CD14-positive monocyte (primary cell): ENCODE results near the gene CWF19L1. TPM values are rescaled to one million over a fixed set of nuclear protein-coding genes. Genes with fewer than 3 reads are reported as not detected.

ENCODE experiments used
- DNase-seq, 3 donors: peaks; one replicate each; pipeline ENCODE4 v3.0.0-alpha.2; 2011 to 2022
- H2AFZ ChIP-seq: 2 replicates; pipeline ENCODE4 v1.6.0; 2012; ENCODE audit warnings: mild to moderate bottlenecking, low read depth, low read length, inconsistent platforms; ENCODE audit not compliant: insufficient read depth, poor library complexity, severe bottlenecking
- H3K27ac ChIP-seq, 2 donors: 1 replicate in 1 of 2; 2 replicates in 1 of 2; pipeline ENCODE4 v1.5.1; 2012 to 2013; ENCODE audit warnings: low read length in 2 of 2, control low read depth in 1 of 2, inconsistent platforms in 1 of 2, low read depth in 1 of 2, mild to moderate bottlenecking in 1 of 2
- H3K27me3 ChIP-seq, 2 donors: one replicate each; pipeline versions ENCODE4 v1.6.0 to v1.6.1; 2011 to 2013; ENCODE audit warnings: low read length in 2 of 2; ENCODE audit not compliant: control insufficient read depth in 2 of 2, insufficient read depth in 2 of 2
- H3K36me3 ChIP-seq, 2 donors: replicated peaks in 1 of 2; 1 replicate in 1 of 2; 2 replicates in 1 of 2; pipeline versions ENCODE4 v1.5.1 to v1.6.1; 2012 to 2013; ENCODE audit warnings: low read length in 2 of 2, control low read depth in 1 of 2, inconsistent platforms in 1 of 2, mild to moderate bottlenecking in 1 of 2; ENCODE audit not compliant: insufficient read depth in 2 of 2, control insufficient read depth in 1 of 2
- H3K4me1 ChIP-seq, 2 donors: 1 replicate in 1 of 2; 2 replicates in 1 of 2; pipeline versions ENCODE4 v1.5.1 to v1.6.1; 2012 to 2013; ENCODE audit warnings: low read length in 2 of 2, control low read depth in 1 of 2, inconsistent platforms in 1 of 2, mild to moderate bottlenecking in 1 of 2, moderate library complexity in 1 of 2; ENCODE audit not compliant: insufficient read depth in 2 of 2, control insufficient read depth in 1 of 2
- H3K4me2 ChIP-seq: replicated peaks from 2 replicates; pipeline ENCODE3; 2012; ENCODE audit warnings: low read length, moderate library complexity, mild to moderate bottlenecking; ENCODE audit not compliant: poor library complexity, severe bottlenecking; ENCODE audit errors: extremely low read depth
- H3K4me3 ChIP-seq, 3 experiments: fragments of 200-600 bp in 1 of 3; sonication (generic) in 1 of 3; replicated peaks in 1 of 3; 1 replicate in 2 of 3; 2 replicates in 1 of 3; pipeline ENCODE4 v1.5.1; 2011 to 2013; ENCODE audit warnings: low read length in 3 of 3, mild to moderate bottlenecking in 3 of 3, control low read depth in 2 of 3, low read depth in 2 of 3, inconsistent platforms in 1 of 3, moderate library complexity in 1 of 3
- H3K79me2 ChIP-seq: 2 replicates; pipeline ENCODE4 v1.6.0; 2012; ENCODE audit warnings: mild to moderate bottlenecking, control low read depth, inconsistent platforms, low read length, moderate library complexity; ENCODE audit not compliant: insufficient read depth
- H3K9ac ChIP-seq: 2 replicates; pipeline ENCODE4 v1.6.0; 2017; ENCODE audit warnings: low read length, mild to moderate bottlenecking; ENCODE audit not compliant: insufficient read depth, poor library complexity, severe bottlenecking
- H3K9me3 ChIP-seq, 2 donors: replicated peaks in 1 of 2; 1 replicate in 1 of 2; 2 replicates in 1 of 2; pipeline versions ENCODE4 v1.5.1 to v1.6.1; 2012 to 2013; ENCODE audit warnings: low read length in 2 of 2, control low read depth in 1 of 2; ENCODE audit not compliant: control insufficient read depth in 1 of 2, insufficient read depth in 1 of 2
- H4K20me1 ChIP-seq: 2 replicates; pipeline ENCODE4 v1.6.0; 2012; ENCODE audit warnings: mild to moderate bottlenecking, low read length, control low read depth, moderate library complexity; ENCODE audit not compliant: insufficient read depth
- H3K27ac Mint-ChIP-seq, 7 donors: one replicate each; pipeline ENCODE4 v1.8.0; 2020; ENCODE audit warnings: mild to moderate bottlenecking in 7 of 7, mixed read lengths in 7 of 7, moderate library complexity in 6 of 7, inconsistent platforms in 2 of 7
- H3K27me3 Mint-ChIP-seq, 3 donors: one replicate each; pipeline ENCODE4 v1.8.0; 2021 to 2022; ENCODE audit warnings: low read depth in 3 of 3, mild to moderate bottlenecking in 3 of 3, mixed read lengths in 3 of 3, moderate library complexity in 3 of 3, inconsistent platforms in 1 of 3
- H3K36me3 Mint-ChIP-seq, 2 donors: one replicate each; pipeline ENCODE4 v1.8.0; 2020; ENCODE audit warnings: mixed read lengths in 2 of 2, inconsistent platforms in 1 of 2, mild to moderate bottlenecking in 1 of 2
- H3K4me1 Mint-ChIP-seq: one replicate; pipeline ENCODE4 v1.8.0; 2020; ENCODE audit warnings: mild to moderate bottlenecking, mixed read lengths
- H3K4me3 Mint-ChIP-seq, 2 donors: one replicate each; pipeline ENCODE4 v1.8.0; 2020; ENCODE audit warnings: mild to moderate bottlenecking in 2 of 2, mixed read lengths in 2 of 2, moderate library complexity in 1 of 2
- H3K9me3 Mint-ChIP-seq, 7 donors: one replicate each; pipeline ENCODE4 v1.8.0; 2020 to 2022; ENCODE audit warnings: mixed read lengths in 7 of 7, mild to moderate bottlenecking in 6 of 7, moderate library complexity in 6 of 7, inconsistent platforms in 2 of 7
- WGBS: methylation state at CpG from one replicate; pipeline ENCODE4 v1.1.5; 2013; ENCODE audit warnings: missing lambda C conversion rate; ENCODE audit not compliant: insufficient coverage; 5-methylcytosine and 5-hydroxymethylcytosine counted together
- intact Hi-C, 2 donors: fragments of 100-400 bp; cut with micrococcal nuclease; formaldehyde crosslinking; loops; one replicate each; pipeline versions ENCODE4 v1.15.0 to v1.15.1; 2023
- polyA plus RNA-seq, 3 donors: library from polyadenylated mRNA; depleted of rRNA in 1 of 3; unstranded in 2 of 3; stranded (reverse) in 1 of 3; fragments of 300-500 nt in 2 of 3; fragments of >200 nt in 1 of 3; fragmentation: Illumina TruSeq in 2 of 3; gene quantifications; 1 replicate in 2 of 3; 2 replicates in 1 of 3; pipeline ENCODE4 v1.2.3, GENCODE V29; 2012 to 2021
- TF ChIP-seq, protein P1 (sequence below): fragments of 200-600 bp; IDR thresholded peaks from one replicate; pipeline ENCODE4 v1.8.0; 2022; ENCODE audit warnings: antibody characterized with exemption, mild to moderate bottlenecking

Gene CWF19L1
- polyA plus RNA-seq, 3 donors = 19.9 to 29.3 (median 22.2) TPM

DNA sequence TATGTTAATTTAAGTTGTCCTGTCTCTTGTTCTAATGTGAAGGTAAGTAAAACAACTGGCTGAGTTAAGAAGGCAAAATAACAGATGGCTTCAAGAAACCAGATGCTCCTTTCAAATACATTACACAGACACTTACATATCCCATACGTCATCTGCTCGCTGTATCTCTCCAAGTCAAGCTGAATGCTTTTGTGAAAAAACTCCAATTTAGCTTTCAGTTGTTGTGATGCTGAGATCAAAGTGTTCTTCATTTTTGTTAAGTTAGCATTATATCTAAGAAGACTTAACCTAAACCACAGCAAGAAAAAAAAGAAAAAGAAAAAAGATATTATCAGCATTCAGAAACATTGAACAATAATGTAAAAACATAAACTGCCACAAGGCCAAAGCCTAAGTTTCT, 63.1 kb downstream of the CWF19L1 start:
- H3K27me3 Mint-ChIP-seq = peaks cover 0 to 4% (median 0%) of the 10 kb centered on the region in 3 donors
- H3K27ac Mint-ChIP-seq = no peak overlapping the region
- intact Hi-C loops = no loop called here
- H3K36me3 ChIP-seq = peaks cover 93 to 99% of the 10 kb centered on the region in 2 donors
- peaks cover 83 to 91% of the 10 kb centered on the region in 2 donors for H3K36me3 Mint-ChIP-seq
- no peaks in the 10 kb centered on the region for H3K79me2 ChIP-seq
- DNase-seq = no peak
- no peaks in the 10 kb centered on the region for H3K9me3 Mint-ChIP-seq
- WGBS = no CpG with 5 or more reads among the region's 2 CpGs
- TF ChIP-seq, protein P1, sequence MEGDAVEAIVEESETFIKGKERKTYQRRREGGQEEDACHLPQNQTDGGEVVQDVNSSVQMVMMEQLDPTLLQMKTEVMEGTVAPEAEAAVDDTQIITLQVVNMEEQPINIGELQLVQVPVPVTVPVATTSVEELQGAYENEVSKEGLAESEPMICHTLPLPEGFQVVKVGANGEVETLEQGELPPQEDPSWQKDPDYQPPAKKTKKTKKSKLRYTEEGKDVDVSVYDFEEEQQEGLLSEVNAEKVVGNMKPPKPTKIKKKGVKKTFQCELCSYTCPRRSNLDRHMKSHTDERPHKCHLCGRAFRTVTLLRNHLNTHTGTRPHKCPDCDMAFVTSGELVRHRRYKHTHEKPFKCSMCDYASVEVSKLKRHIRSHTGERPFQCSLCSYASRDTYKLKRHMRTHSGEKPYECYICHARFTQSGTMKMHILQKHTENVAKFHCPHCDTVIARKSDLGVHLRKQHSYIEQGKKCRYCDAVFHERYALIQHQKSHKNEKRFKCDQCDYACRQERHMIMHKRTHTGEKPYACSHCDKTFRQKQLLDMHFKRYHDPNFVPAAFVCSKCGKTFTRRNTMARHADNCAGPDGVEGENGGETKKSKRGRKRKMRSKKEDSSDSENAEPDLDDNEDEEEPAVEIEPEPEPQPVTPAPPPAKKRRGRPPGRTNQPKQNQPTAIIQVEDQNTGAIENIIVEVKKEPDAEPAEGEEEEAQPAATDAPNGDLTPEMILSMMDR = no peak
- no peaks in the 10 kb centered on the region for H3K27me3 ChIP-seq
- no peak overlapping the region for H3K4me3 ChIP-seq
- no peaks in the 10 kb centered on the region for H3K4me1 ChIP-seq
- no peaks in the 10 kb centered on the region for H3K9me3 ChIP-seq
- no peaks in the 10 kb centered on the region for H4K20me1 ChIP-seq
- H3K4me1 Mint-ChIP-seq = peaks cover 2% of the 10 kb centered on the region
- no peak overlapping the region for H3K27ac ChIP-seq
- no peak overlapping the region for H2AFZ ChIP-seq
- no peak overlapping the region for H3K9ac ChIP-seq
- H3K4me2 ChIP-seq = no peak overlapping the region
- H3K4me3 Mint-ChIP-seq = no peak overlapping the region

DNA sequence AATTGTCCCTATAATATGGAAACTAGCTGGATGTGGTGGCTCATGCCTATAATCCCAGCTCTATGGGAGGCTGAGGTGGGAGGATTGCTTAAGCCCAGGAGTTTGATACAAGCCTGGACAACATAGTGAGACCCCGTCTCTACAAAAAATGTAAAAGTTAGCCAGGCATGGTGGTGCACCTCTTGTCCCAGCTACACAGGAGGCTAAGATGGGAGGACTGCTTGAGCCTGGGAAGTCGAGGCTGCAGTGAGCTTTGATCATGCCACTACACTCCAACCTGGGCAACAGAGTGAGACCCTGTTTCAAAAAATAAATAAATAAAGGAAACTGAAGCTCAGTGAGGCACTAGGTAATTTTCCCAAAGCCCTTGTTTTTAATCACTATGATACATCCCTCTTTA, 65.9 kb downstream of the CWF19L1 start:
- H3K4me1 ChIP-seq = peaks cover 0 to 3% of the 10 kb centered on the region in 2 donors
- no peak overlapping the region for H3K9ac ChIP-seq
- peaks cover 9% of the 10 kb centered on the region for H3K79me2 ChIP-seq
- no peaks in the 10 kb centered on the region for H4K20me1 ChIP-seq
- peaks cover 80 to 91% of the 10 kb centered on the region in 2 donors for H3K36me3 Mint-ChIP-seq
- H3K4me2 ChIP-seq = no peak overlapping the region
- WGBS = 100% methylated on average over 1 of the region's 2 CpGs
- H3K9me3 Mint-ChIP-seq = no peaks in the 10 kb centered on the region
- H3K4me1 Mint-ChIP-seq = peaks cover 9% of the 10 kb centered on the region
- H3K9me3 ChIP-seq = no peaks in the 10 kb centered on the region
- no peak for DNase-seq
- no peaks in the 10 kb centered on the region for H3K27me3 ChIP-seq
- no peak overlapping the region for H3K4me3 Mint-ChIP-seq
- no peak overlapping the region for H2AFZ ChIP-seq
- TF ChIP-seq, protein P1 = no peak
- no peak overlapping the region for H3K27ac ChIP-seq
- H3K27ac Mint-ChIP-seq = no peak overlapping the region
- peaks cover 0 to 2% (median 0%) of the 10 kb centered on the region in 3 donors for H3K27me3 Mint-ChIP-seq
- intact Hi-C loops = no loop called here
- H3K4me3 ChIP-seq = no peak overlapping the region
- H3K36me3 ChIP-seq = peaks cover 91 to 99% of the 10 kb centered on the region in 2 donors
